Activated T-helper 1 cell treated with anti-CD3 and anti-CD28 coated beads, Interleukin-12 subunit alpha, Interleukin-12 subunit beta, Interleukin-2, Interleukin-4 antibody, amounts not matched to agents 30 ng/mL and 10 ng/mL and 1 ng/mL, durations not matched to agents 14 hours and 24 hours and 36 hours (primary cell): ENCODE data around the gene ZRANB2. TPM values are rescaled to one million over a fixed set of nuclear protein-coding genes. Genes with fewer than 3 reads are reported as not detected.
A peak's percentile ranks its signal among the peaks of the same experiment; 100 is the strongest.

ENCODE experiments used
- DNase-seq: peaks from one replicate; pipeline ENCODE4 v3.0.0; 2021; ENCODE audit warnings: low spot score
- H3K27ac Mint-ChIP-seq: one replicate; pipeline ENCODE4 v1.8.0; 2021; ENCODE audit warnings: mild to moderate bottlenecking, mixed read lengths
- H3K27me3 Mint-ChIP-seq: one replicate; pipeline ENCODE4 v1.8.0; 2022; ENCODE audit warnings: mild to moderate bottlenecking, moderate library complexity, mixed read lengths; ENCODE audit not compliant: insufficient read depth
- H3K36me3 Mint-ChIP-seq: one replicate; pipeline ENCODE4 v1.8.0; 2021; ENCODE audit warnings: low read depth, mixed read lengths
- H3K4me1 Mint-ChIP-seq: one replicate; pipeline ENCODE4 v1.8.0; 2021; ENCODE audit warnings: low read depth, mixed read lengths
- H3K4me3 Mint-ChIP-seq: one replicate; pipeline ENCODE4 v1.8.0; 2021; ENCODE audit warnings: mild to moderate bottlenecking, moderate library complexity, mixed read lengths
- H3K9me3 Mint-ChIP-seq: one replicate; pipeline ENCODE4 v1.8.0; 2021; ENCODE audit warnings: mixed read lengths
- intact Hi-C: fragments of 100-400 bp; cut with micrococcal nuclease; formaldehyde crosslinking; loops from one replicate; pipeline ENCODE4 v1.15.1; 2024
- total RNA-seq: library from RNA; stranded (reverse); gene quantifications from 2 replicates; pipeline ENCODE4 v1.2.3, GENCODE V29; 2022

The ZRANB2 gene
- total RNA-seq, 1 donor from 2014 or later: 152 TPM

GRCh38 chr1:71087713-71088112 lies 6.9 kb upstream of the ZRANB2 start:
- Mint-ChIP-seq H3K27me3 (peaks cover 19% of the 10 kb centered on the region), H3K27ac (no peak overlapping the region), H3K4me3 (no peak overlapping the region), H3K9me3 (no peaks in the 10 kb centered on the region), H3K4me1 (no peaks in the 10 kb centered on the region), H3K36me3 (no peaks in the 10 kb centered on the region)
- no peak for DNase-seq
- intact Hi-C loops: loop anchor here (10.0 kb wide), 1 partner anchor 1197 kb away; the partner anchor contains the start of gene NEGR1

- no peak for DNase-seq
- Mint-ChIP-seq H3K27ac (no peak overlapping the region), H3K9me3 (peaks cover 1% of the 10 kb centered on the region), H3K27me3 (peaks cover 19% of the 10 kb centered on the region), H3K36me3 (peaks cover under 1% of the 10 kb centered on the region), H3K4me3 (no peak overlapping the region), H3K4me1 (peaks cover 1% of the 10 kb centered on the region)
- intact Hi-C loops: loop anchor here (10.0 kb wide), 1 partner anchor 1198 kb away; the partner anchor contains the start of gene NEGR1
Measured at GRCh38 chr1:71087060-71087459, 6.2 kb upstream of the ZRANB2 start.

GRCh38 chr1:71086331-71086730 lies 5.5 kb upstream of the ZRANB2 start:
- intact Hi-C loops: loop anchor here (10.0 kb wide), 1 partner anchor 1198 kb away; the partner anchor contains the start of gene NEGR1
- H3K27me3 Mint-ChIP-seq: peaks cover 19% of the 10 kb centered on the region
- H3K9me3 Mint-ChIP-seq: peaks cover 7% of the 10 kb centered on the region
- peaks cover 9% of the 10 kb centered on the region for H3K4me1 Mint-ChIP-seq
- no peak overlapping the region for H3K27ac Mint-ChIP-seq
- no peak overlapping the region for H3K4me3 Mint-ChIP-seq
- H3K36me3 Mint-ChIP-seq: peaks cover 5% of the 10 kb centered on the region
- no peak for DNase-seq

- intact Hi-C loops: loop anchor here (10.0 kb wide), 1 partner anchor 1202 kb away; the partner anchor contains the start of gene NEGR1
- Mint-ChIP-seq H3K4me1 (peaks cover 22% of the 10 kb centered on the region), H3K9me3 (peaks cover 7% of the 10 kb centered on the region), H3K36me3 (peaks cover 13% of the 10 kb centered on the region), H3K27me3 (peaks cover 11% of the 10 kb centered on the region), H3K27ac (no peak overlapping the region), H3K4me3 (no peak overlapping the region)
- DNase-seq: no peak
Measured at GRCh38 chr1:71083271-71083670, 2.4 kb upstream of the ZRANB2 start.

- Mint-ChIP-seq H3K27me3 (peaks cover 11% of the 10 kb centered on the region), H3K27ac (peak overlapping the region; percentile 63), H3K9me3 (peaks cover 7% of the 10 kb centered on the region), H3K4me3 (peak overlapping the region; percentile 81), H3K36me3 (peaks cover 21% of the 10 kb centered on the region), H3K4me1 (peaks cover 28% of the 10 kb centered on the region)
- no peak for DNase-seq
- intact Hi-C loops: loop anchor here (1.0 to 10.0 kb wide), 6 partner anchors 19 to 1203 kb away; partner anchors contain the start of genes ANKRD13C, CTH, LRRC40 and NEGR1
Measured at GRCh38 chr1:71081697-71082080, 854 bp upstream of the ZRANB2 start.

- H3K27ac Mint-ChIP-seq: peak overlapping the region; percentile 98
- peaks cover 5% of the 10 kb centered on the region for H3K27me3 Mint-ChIP-seq
- DNase-seq: no peak
- peaks cover 35% of the 10 kb centered on the region for H3K36me3 Mint-ChIP-seq
- H3K4me1 Mint-ChIP-seq: peaks cover 35% of the 10 kb centered on the region
- peaks cover 7% of the 10 kb centered on the region for H3K9me3 Mint-ChIP-seq
- intact Hi-C loops: loop anchor here (1.0 to 10.0 kb wide), 3 partner anchors 12 to 1205 kb away; partner anchors contain the start of gene NEGR1
- peak overlapping the region; percentile 100 for H3K4me3 Mint-ChIP-seq
Measured at GRCh38 chr1:71080230-71080738, 551 bp downstream of the ZRANB2 start.

- H3K27ac Mint-ChIP-seq: peak overlapping the region; percentile 7
- no peak overlapping the region for H3K4me3 Mint-ChIP-seq
- no peak for DNase-seq
- H3K36me3 Mint-ChIP-seq: peaks cover 64% of the 10 kb centered on the region
- no peaks in the 10 kb centered on the region for H3K9me3 Mint-ChIP-seq
- no peaks in the 10 kb centered on the region for H3K27me3 Mint-ChIP-seq
- intact Hi-C loops: no loop called here
- peaks cover 56% of the 10 kb centered on the region for H3K4me1 Mint-ChIP-seq
Measured at GRCh38 chr1:71074681-71075080, 6.2 kb downstream of the ZRANB2 start.

GRCh38 chr1:71072273-71072672 lies 8.6 kb downstream of the ZRANB2 start:
- no peaks in the 10 kb centered on the region for H3K27me3 Mint-ChIP-seq
- H3K36me3 Mint-ChIP-seq: peaks cover 65% of the 10 kb centered on the region
- no peaks in the 10 kb centered on the region for H3K9me3 Mint-ChIP-seq
- DNase-seq: no peak
- intact Hi-C loops: no loop called here
- peaks cover 57% of the 10 kb centered on the region for H3K4me1 Mint-ChIP-seq
- no peak overlapping the region for H3K27ac Mint-ChIP-seq
- H3K4me3 Mint-ChIP-seq: no peak overlapping the region

- H3K4me3 Mint-ChIP-seq: no peak overlapping the region
- intact Hi-C loops: no loop called here
- peaks cover 66% of the 10 kb centered on the region for H3K36me3 Mint-ChIP-seq
- H3K27me3 Mint-ChIP-seq: no peaks in the 10 kb centered on the region
- DNase-seq: no peak
- no peaks in the 10 kb centered on the region for H3K9me3 Mint-ChIP-seq
- peak overlapping the region; percentile 64 for H3K27ac Mint-ChIP-seq
- peaks cover 57% of the 10 kb centered on the region for H3K4me1 Mint-ChIP-seq
Measured at GRCh38 chr1:71071720-71072119, 9.1 kb downstream of the ZRANB2 start.

GRCh38 chr1:71068325-71069240 lies 12.3 kb downstream of the ZRANB2 start:
- Mint-ChIP-seq H3K27me3 (no peaks in the 10 kb centered on the region), H3K27ac (peak overlapping the region; percentile 61), H3K9me3 (no peaks in the 10 kb centered on the region), H3K4me3 (no peak overlapping the region), H3K4me1 (peaks cover 41% of the 10 kb centered on the region), H3K36me3 (peaks cover 56% of the 10 kb centered on the region)
- DNase-seq: no peak
- intact Hi-C loops: loop anchor here (1.0 to 5.0 kb wide), 2 partner anchors 12 to 716 kb away; partner anchors contain the start of gene ANKRD13C

GRCh38 chr1:71054791-71055190 lies 26.0 kb downstream of the ZRANB2 start:
- Mint-ChIP-seq H3K9me3 (no peaks in the 10 kb centered on the region), H3K36me3 (peaks cover 17% of the 10 kb centered on the region), H3K4me1 (peaks cover 3% of the 10 kb centered on the region), H3K4me3 (no peak overlapping the region), H3K27ac (no peak overlapping the region), H3K27me3 (peaks cover 12% of the 10 kb centered on the region)
- intact Hi-C loops: no loop called here
- DNase-seq: no peak

GRCh38 chr1:71054281-71054731 lies 26.5 kb downstream of the ZRANB2 start:
- no peak for DNase-seq
- Mint-ChIP-seq H3K27me3 (peaks cover 15% of the 10 kb centered on the region), H3K9me3 (no peaks in the 10 kb centered on the region), H3K27ac (no peak overlapping the region), H3K4me1 (peaks cover 4% of the 10 kb centered on the region), H3K36me3 (peaks cover 16% of the 10 kb centered on the region), H3K4me3 (no peak overlapping the region)
- intact Hi-C loops: no loop called here

GRCh38 chr1:71053758-71054157 lies 27.1 kb downstream of the ZRANB2 start:
- H3K4me1 Mint-ChIP-seq: peaks cover 6% of the 10 kb centered on the region
- H3K36me3 Mint-ChIP-seq: peaks cover 10% of the 10 kb centered on the region
- DNase-seq: no peak
- H3K4me3 Mint-ChIP-seq: no peak overlapping the region
- peaks cover 21% of the 10 kb centered on the region for H3K27me3 Mint-ChIP-seq
- no peak overlapping the region for H3K27ac Mint-ChIP-seq
- intact Hi-C loops: no loop called here
- no peaks in the 10 kb centered on the region for H3K9me3 Mint-ChIP-seq
